HG03103 (cell line): ENCODE data around the gene CYBA.

Source experiments
- ATAC-seq: cut with Tn5 transposase; IDR thresholded peaks from one replicate; pipeline ENCODE4 v1.9.1; 2021; ENCODE audit warnings: low read depth; ENCODE audit not compliant: unreplicated experiment

Gene CYBA

GRCh38 chr16:88631920-88632586 lies 18.8 kb downstream of the CYBA start:
- ATAC-seq = no peak

GRCh38 chr16:88631384-88631783 lies 19.5 kb downstream of the CYBA start:
- ATAC-seq = no peak

GRCh38 chr16:88630941-88631340 lies 19.9 kb downstream of the CYBA start:
- no peak for ATAC-seq

GRCh38 chr16:88630433-88630832 lies 20.4 kb downstream of the CYBA start:
- no peak for ATAC-seq

GRCh38 chr16:88629835-88630234 lies 21.0 kb downstream of the CYBA start:
- no peak for ATAC-seq

GRCh38 chr16:88628512-88628974 lies 22.3 kb downstream of the CYBA start:
- no peak for ATAC-seq

- no peak for ATAC-seq
These were observed 23.1 kb downstream of the CYBA start for GRCh38 chr16:88627531-88628411.

GRCh38 chr16:88626646-88627045 lies 24.2 kb downstream of the CYBA start:
- no peak for ATAC-seq

GRCh38 chr16:88624977-88625576 lies 25.8 kb downstream of the CYBA start:
- no peak for ATAC-seq

- ATAC-seq = no peak
These were observed 26.4 kb downstream of the CYBA start for GRCh38 chr16:88624481-88624880.

GRCh38 chr16:88623858-88624257 lies 27.0 kb downstream of the CYBA start:
- no peak for ATAC-seq

GRCh38 chr16:88622866-88623265 lies 28.0 kb downstream of the CYBA start:
- ATAC-seq = no peak

- ATAC-seq = no peak
These were observed 28.7 kb downstream of the CYBA start for GRCh38 chr16:88622125-88622524.

GRCh38 chr16:88619859-88620815 lies 30.7 kb downstream of the CYBA start:
- ATAC-seq = no peak

GRCh38 chr16:88618956-88619667 lies 31.7 kb downstream of the CYBA start:
- ATAC-seq = no peak

- ATAC-seq = no peak
These were observed 32.5 kb downstream of the CYBA start for GRCh38 chr16:88618182-88618955.

- ATAC-seq = no peak
These were observed 33.4 kb downstream of the CYBA start for GRCh38 chr16:88617268-88618031.

- no peak for ATAC-seq
These were observed 34.1 kb downstream of the CYBA start for GRCh38 chr16:88616736-88617135.
